NCI-H524 treated with DMSO at 0.1 percent for 48 hours (cell line): ENCODE measurements around the gene SNHG17.
A peak's percentile ranks its signal among the peaks of the same experiment; 100 is the strongest.
"Not testable (repeated sequence)": the region's sequence is repeated elsewhere in the genome, so short reads cannot be mapped to it uniquely, and the experiment has no call there.

Source experiments
- DNase-seq: peaks from one replicate; lab custom pipeline; 2025; lab: John Stamatoyannopoulos, UW

Gene SNHG17

GRCh38 chr20:38447931-38448675 is 13.0 kb upstream of the SNHG17 start:
- DNase-seq: no peak

- no peak for DNase-seq
Observed at GRCh38 chr20:38447251-38447661, 12.1 kb upstream of the SNHG17 start.

- peak; percentile 59 for DNase-seq
Observed at GRCh38 chr20:38446441-38447209, 11.5 kb upstream of the SNHG17 start.

GRCh38 chr20:38445901-38446425 is 10.8 kb upstream of the SNHG17 start:
- no peak for DNase-seq

- no peak for DNase-seq
Observed at GRCh38 chr20:38445381-38445796, 10.3 kb upstream of the SNHG17 start.

GRCh38 chr20:38441916-38442315 is 6.8 kb upstream of the SNHG17 start:
- no peak for DNase-seq

- not testable (repeated sequence) for DNase-seq
Observed at GRCh38 chr20:38441110-38441509, 6.0 kb upstream of the SNHG17 start.

- no peak for DNase-seq
Observed at GRCh38 chr20:38437796-38438195, 2.7 kb upstream of the SNHG17 start.

- no peak for DNase-seq
Observed at GRCh38 chr20:38435555-38435939, 419 bp upstream of the SNHG17 start.

GRCh38 chr20:38434301-38434741 is 807 bp downstream of the SNHG17 start:
- no peak for DNase-seq

- DNase-seq: no peak
Observed at GRCh38 chr20:38433304-38433972, 1.7 kb downstream of the SNHG17 start.

GRCh38 chr20:38432870-38433269 is 2.3 kb downstream of the SNHG17 start:
- not testable (repeated sequence) for DNase-seq

- DNase-seq: no peak
Observed at GRCh38 chr20:38432292-38432691, 2.8 kb downstream of the SNHG17 start.

- no peak for DNase-seq
Observed at GRCh38 chr20:38430679-38431325, 4.3 kb downstream of the SNHG17 start.

GRCh38 chr20:38429301-38429700 is 5.8 kb downstream of the SNHG17 start:
- no peak for DNase-seq

- DNase-seq: no peak
Observed at GRCh38 chr20:38428800-38429199, 6.3 kb downstream of the SNHG17 start.

GRCh38 chr20:38427655-38428023 is 7.5 kb downstream of the SNHG17 start:
- no peak for DNase-seq

- DNase-seq: no peak
Observed at GRCh38 chr20:38426006-38426897, 8.9 kb downstream of the SNHG17 start.

GRCh38 chr20:38424401-38424800 is 10.7 kb downstream of the SNHG17 start:
- DNase-seq: no peak

GRCh38 chr20:38423541-38423940 is 11.6 kb downstream of the SNHG17 start:
- no peak for DNase-seq

- DNase-seq: no peak
Observed at GRCh38 chr20:38421915-38422314, 13.2 kb downstream of the SNHG17 start.
